BJ (cell line): ENCODE data around the gene ATP2C2. TPM values are rescaled to one million over a fixed set of nuclear protein-coding genes. Genes with fewer than 3 reads are reported as not detected.

Experiments
- CTCF ChIA-PET: fragments of 350-600 bp; formaldehyde crosslinking; extraction: SDS; loops from one replicate; lab custom pipeline; 2021; ENCODE audit warnings: antibody characterized with exemption, inconsistent platforms; lab: Yijun Ruan, JAX
- POLR2A ChIA-PET: fragments of 300-600 bp; sonication (Branson Sonifier 250); formaldehyde crosslinking; extraction: SDS; loops from one replicate; lab custom pipeline; 2021; ENCODE audit warnings: antibody characterized with exemption; lab: Charles Lee
- DNase-seq: peaks from one replicate; pipeline ENCODE4 v3.0.0-alpha.2; 2011; ENCODE audit warnings: low read depth
- H3K27me3 ChIP-seq: 2 replicates; pipeline ENCODE4 v1.6.0; 2011; ENCODE audit warnings: low read length; ENCODE audit not compliant: control insufficient read depth, insufficient read depth
- H3K36me3 ChIP-seq: 2 replicates; pipeline ENCODE4 v1.5.1; 2011; ENCODE audit warnings: low read length; ENCODE audit not compliant: control insufficient read depth, insufficient read depth
- H3K4me3 ChIP-seq: 2 replicates; pipeline ENCODE4 v1.5.1; 2011; ENCODE audit warnings: low read depth, mild to moderate bottlenecking, control low read depth, low read length
- polyA plus RNA-seq: library from polyadenylated mRNA; depleted of rRNA; stranded (reverse); fragments of >200 nt; gene quantifications from 2 replicates; pipeline ENCODE4 v1.2.3, GENCODE V29; 2011
- TF ChIP-seq, protein P1 (sequence below): IDR thresholded peaks from 2 replicates; pipeline ENCODE4 v1.5.1; 2011; ENCODE audit warnings: low read depth, mild to moderate bottlenecking, control low read depth, inconsistent platforms, low read length, moderate library complexity; ENCODE audit not compliant: insufficient read depth

Gene ATP2C2
- polyA plus RNA-seq, 1 experiment: not detected

GRCh38 chr16:84483882-84484565 is 115.7 kb downstream of the ATP2C2 start:
- peaks cover 44% of the 10 kb centered on the region for H3K36me3 ChIP-seq
- CTCF ChIA-PET: interaction anchor here (0.8 to 3.8 kb wide), 10 partner anchors 9 to 297 kb away, joined by 3 to 58 read pairs (median 4); partner anchors contain the start of gene TAF1C
- H3K4me3 ChIP-seq: no peak overlapping the region
- TF ChIP-seq, protein P1, sequence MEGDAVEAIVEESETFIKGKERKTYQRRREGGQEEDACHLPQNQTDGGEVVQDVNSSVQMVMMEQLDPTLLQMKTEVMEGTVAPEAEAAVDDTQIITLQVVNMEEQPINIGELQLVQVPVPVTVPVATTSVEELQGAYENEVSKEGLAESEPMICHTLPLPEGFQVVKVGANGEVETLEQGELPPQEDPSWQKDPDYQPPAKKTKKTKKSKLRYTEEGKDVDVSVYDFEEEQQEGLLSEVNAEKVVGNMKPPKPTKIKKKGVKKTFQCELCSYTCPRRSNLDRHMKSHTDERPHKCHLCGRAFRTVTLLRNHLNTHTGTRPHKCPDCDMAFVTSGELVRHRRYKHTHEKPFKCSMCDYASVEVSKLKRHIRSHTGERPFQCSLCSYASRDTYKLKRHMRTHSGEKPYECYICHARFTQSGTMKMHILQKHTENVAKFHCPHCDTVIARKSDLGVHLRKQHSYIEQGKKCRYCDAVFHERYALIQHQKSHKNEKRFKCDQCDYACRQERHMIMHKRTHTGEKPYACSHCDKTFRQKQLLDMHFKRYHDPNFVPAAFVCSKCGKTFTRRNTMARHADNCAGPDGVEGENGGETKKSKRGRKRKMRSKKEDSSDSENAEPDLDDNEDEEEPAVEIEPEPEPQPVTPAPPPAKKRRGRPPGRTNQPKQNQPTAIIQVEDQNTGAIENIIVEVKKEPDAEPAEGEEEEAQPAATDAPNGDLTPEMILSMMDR: no peak
- no peaks in the 10 kb centered on the region for H3K27me3 ChIP-seq
- POLR2A ChIA-PET: no interaction called here
- DNase-seq: no peak

- CTCF ChIA-PET: interaction anchor here (1.4 to 3.8 kb wide), 5 partner anchors 9 to 207 kb away, joined by 3 to 58 read pairs (median 6); no protein-coding TSS in a partner anchor
- Histone ChIP-seq H3K36me3 (peaks cover 43% of the 10 kb centered on the region), H3K27me3 (no peaks in the 10 kb centered on the region), H3K4me3 (no peak overlapping the region)
- POLR2A ChIA-PET: no interaction called here
- TF ChIP-seq, protein P1: peak; percentile 74
- no peak for DNase-seq
Measured at GRCh38 chr16:84484579-84485254, 116.4 kb downstream of the ATP2C2 start.

GRCh38 chr16:84485255-84486010 is 117.1 kb downstream of the ATP2C2 start:
- H3K27me3 ChIP-seq: no peaks in the 10 kb centered on the region
- TF ChIP-seq, protein P1: no peak
- H3K36me3 ChIP-seq: peaks cover 38% of the 10 kb centered on the region
- ChIA-PET POLR2A (no interaction called here), CTCF (interaction anchor here (1.4 to 3.8 kb wide), 5 partner anchors 9 to 369 kb away, joined by 3 to 58 read pairs (median 4); partner anchors contain the start of gene MBTPS1)
- H3K4me3 ChIP-seq: no peak overlapping the region
- no peak for DNase-seq

DNA sequence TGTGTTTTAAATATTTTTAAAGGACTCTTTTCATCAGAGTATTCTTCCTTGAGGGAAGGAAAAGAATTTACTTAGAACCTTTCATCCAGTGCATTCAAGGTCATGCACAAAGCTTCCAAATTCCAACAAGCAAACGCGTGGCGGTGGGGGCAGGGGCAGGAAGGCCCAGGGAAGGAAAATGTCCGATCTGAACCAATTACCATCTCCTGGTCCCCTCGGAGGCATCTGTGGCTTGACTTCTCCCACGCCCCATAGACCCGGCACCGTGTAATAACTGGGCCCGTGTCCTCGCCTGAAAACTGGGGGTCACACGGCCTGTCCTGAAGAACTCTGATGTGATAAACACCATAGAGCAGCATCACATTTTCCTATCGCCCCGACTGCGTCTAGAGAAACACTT is 117.8 kb downstream of the ATP2C2 start:
- no peak for DNase-seq
- ChIA-PET POLR2A (no interaction called here), CTCF (interaction anchor here (0.8 to 1.9 kb wide), 3 partner anchors 209 to 369 kb away, joined by 3 to 6 read pairs (median 4); partner anchors contain the start of gene MBTPS1)
- Histone ChIP-seq H3K36me3 (peaks cover 34% of the 10 kb centered on the region), H3K27me3 (no peaks in the 10 kb centered on the region), H3K4me3 (no peak overlapping the region)
- TF ChIP-seq, protein P1: no peak
